Measurements from ENCODE around the gene OR6C75. TPM values are rescaled to one million over a fixed set of nuclear protein-coding genes. Genes with fewer than 3 reads are reported as not detected.

OR6C75 gene
- polyA plus RNA-seq, 1 experiment: not detected

GRCh38 chr12:55365086-55365485 lies 2.3 kb downstream of the OR6C75 start:
- DNase-seq (ENCODE audit: low read depth): no peak
- no peak for TF ChIP-seq CTCF (IDR thresholded peaks at IDR 0.05; ENCODE audit: insufficient read depth, low read depth, low read length)
- ChIA-PET CTCF (no interaction called here), POLR2A (no interaction called here)
- no peaks in the 10 kb centered on the region for H3K36me3 ChIP-seq (ENCODE audit: control insufficient read depth, insufficient read depth, low read length)
- no peaks in the 10 kb centered on the region for H3K27me3 ChIP-seq (ENCODE audit: control insufficient read depth, insufficient read depth, low read length)
- no peak overlapping the region for H3K4me3 ChIP-seq (ENCODE audit: low read depth, low read length)

GRCh38 chr12:55372521-55372920 lies 9.7 kb downstream of the OR6C75 start:
- H3K4me3 ChIP-seq (ENCODE audit: low read depth, low read length): no peak overlapping the region
- ChIA-PET POLR2A (no interaction called here), CTCF (no interaction called here)
- TF ChIP-seq CTCF (IDR thresholded peaks at IDR 0.05; ENCODE audit: insufficient read depth, low read depth, low read length): no peak
- DNase-seq (ENCODE audit: low read depth): no peak
- no peaks in the 10 kb centered on the region for H3K27me3 ChIP-seq (ENCODE audit: control insufficient read depth, insufficient read depth, low read length)
- H3K36me3 ChIP-seq (ENCODE audit: control insufficient read depth, insufficient read depth, low read length): no peaks in the 10 kb centered on the region

- no peak for TF ChIP-seq CTCF (IDR thresholded peaks at IDR 0.05; ENCODE audit: insufficient read depth, low read depth, low read length)
- Histone ChIP-seq H3K27me3 (ENCODE audit: control insufficient read depth, insufficient read depth, low read length) (no peaks in the 10 kb centered on the region), H3K4me3 (ENCODE audit: low read depth, low read length) (no peak overlapping the region), H3K36me3 (ENCODE audit: control insufficient read depth, insufficient read depth, low read length) (no peaks in the 10 kb centered on the region)
- DNase-seq (ENCODE audit: low read depth): no peak
- ChIA-PET POLR2A (no interaction called here), CTCF (no interaction called here)
Observed at GRCh38 chr12:55385891-55386290, 23.1 kb downstream of the OR6C75 start.

GRCh38 chr12:55392032-55392795 lies 29.4 kb downstream of the OR6C75 start:
- ChIA-PET POLR2A (no interaction called here), CTCF (no interaction called here)
- H3K27me3 ChIP-seq (ENCODE audit: control insufficient read depth, insufficient read depth, low read length): no peaks in the 10 kb centered on the region
- TF ChIP-seq CTCF (IDR thresholded peaks at IDR 0.05; ENCODE audit: insufficient read depth, low read depth, low read length): no peak
- no peaks in the 10 kb centered on the region for H3K36me3 ChIP-seq (ENCODE audit: control insufficient read depth, insufficient read depth, low read length)
- no peak overlapping the region for H3K4me3 ChIP-seq (ENCODE audit: low read depth, low read length)
- DNase-seq (ENCODE audit: low read depth): no peak

GRCh38 chr12:55396326-55396725 lies 33.6 kb downstream of the OR6C75 start:
- H3K36me3 ChIP-seq (ENCODE audit: control insufficient read depth, insufficient read depth, low read length): no peaks in the 10 kb centered on the region
- TF ChIP-seq CTCF (IDR thresholded peaks at IDR 0.05; ENCODE audit: insufficient read depth, low read depth, low read length): no peak
- CTCF ChIA-PET: no interaction called here
- H3K4me3 ChIP-seq (ENCODE audit: low read depth, low read length): no peak overlapping the region
- POLR2A ChIA-PET: no interaction called here
- no peak for DNase-seq (ENCODE audit: low read depth)
- no peaks in the 10 kb centered on the region for H3K27me3 ChIP-seq (ENCODE audit: control insufficient read depth, insufficient read depth, low read length)

Measured in BJ (cell line).